ENCODE data around the gene HSD11B1L. TPM values are rescaled to one million over a fixed set of nuclear protein-coding genes. Genes with fewer than 3 reads are reported as not detected.

Gene HSD11B1L
- total and polyA plus RNA-seq, 2 donors (not counting 1 experiment from before 2014, with no cell fraction given), result 1.8 to 4.6 TPM

DNA sequence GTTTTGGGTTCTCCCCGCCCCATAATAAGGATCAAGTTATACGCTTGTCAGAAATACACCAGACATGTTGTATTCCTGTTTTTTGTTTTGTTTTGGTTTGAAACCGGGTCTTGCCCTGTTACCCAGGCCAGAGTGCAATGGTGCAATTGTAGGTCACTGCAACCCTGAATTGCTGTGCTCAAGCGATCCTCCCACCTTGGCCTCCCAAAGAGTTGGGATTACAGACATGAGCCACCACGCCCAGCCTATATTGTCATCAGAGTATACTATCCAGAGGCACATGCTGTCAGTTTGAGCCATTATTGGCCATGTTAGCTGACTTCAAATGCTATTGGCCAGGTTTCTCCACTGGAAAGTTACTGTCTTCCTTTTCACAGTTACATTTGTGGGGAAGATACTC is 48.2 kb upstream of the HSD11B1L start:
- Histone ChIP-seq H3K36me3 (replicated peaks in 1 of 2; ENCODE audit: control extremely low read depth in 1 of 2, control insufficient read depth in 1 of 2, extremely low read depth in 1 of 2, insufficient read depth in 2 of 2, low read length in 1 of 2) (peaks cover 9 to 53% of the 10 kb centered on the region in 2 experiments), H3K4me3 (ENCODE audit: control extremely low read depth in 1 of 5, extremely low read depth in 1 of 5, insufficient read depth in 1 of 5, low read depth in 2 of 5, low read length in 4 of 5) (no peak overlapping the region)
- no peak overlapping the region for H3K27ac Mint-ChIP-seq

DNA sequence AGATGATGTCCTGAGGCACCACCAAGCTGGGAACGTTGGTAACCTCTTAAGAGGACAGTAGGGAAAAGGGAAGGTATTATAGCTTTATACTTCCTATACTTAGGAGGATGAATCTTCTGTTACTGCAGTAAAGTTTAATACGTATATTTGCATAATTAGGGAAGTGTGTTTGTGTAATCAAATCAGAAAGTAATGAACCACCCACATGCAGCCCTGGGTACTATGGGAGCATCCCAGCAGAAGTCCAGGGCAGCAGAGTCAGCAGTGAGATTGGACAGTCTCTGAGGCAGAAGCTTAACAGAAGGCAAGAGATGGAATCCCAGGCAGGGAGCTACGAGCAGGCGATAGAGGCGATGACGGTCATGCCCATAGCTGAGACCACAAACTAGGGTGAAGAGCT is 45.4 kb upstream of the HSD11B1L start:
- ChIA-PET CTCF (no interaction called here), POLR2A (no interaction called here)
- DNase-seq (no peak), ATAC-seq (ENCODE audit: low read depth) (no peak)
- H3K36me3 ChIP-seq (replicated peaks in 1 of 2; ENCODE audit: control extremely low read depth in 1 of 2, control insufficient read depth in 1 of 2, extremely low read depth in 1 of 2, insufficient read depth in 2 of 2, low read length in 1 of 2), result peaks cover 6 to 29% of the 10 kb centered on the region in 2 experiments
- H3K27ac ChIP-seq (ENCODE audit: low read length in 2 of 2), result no peak overlapping the region
- H3K4me3 Mint-ChIP-seq, result no peak overlapping the region
- no peak overlapping the region for H3K27ac Mint-ChIP-seq
- WGBS (ENCODE audit: insufficient coverage), result 100% methylated on average over 4 of the region's 6 CpGs
- TF ChIP-seq, protein P1, sequence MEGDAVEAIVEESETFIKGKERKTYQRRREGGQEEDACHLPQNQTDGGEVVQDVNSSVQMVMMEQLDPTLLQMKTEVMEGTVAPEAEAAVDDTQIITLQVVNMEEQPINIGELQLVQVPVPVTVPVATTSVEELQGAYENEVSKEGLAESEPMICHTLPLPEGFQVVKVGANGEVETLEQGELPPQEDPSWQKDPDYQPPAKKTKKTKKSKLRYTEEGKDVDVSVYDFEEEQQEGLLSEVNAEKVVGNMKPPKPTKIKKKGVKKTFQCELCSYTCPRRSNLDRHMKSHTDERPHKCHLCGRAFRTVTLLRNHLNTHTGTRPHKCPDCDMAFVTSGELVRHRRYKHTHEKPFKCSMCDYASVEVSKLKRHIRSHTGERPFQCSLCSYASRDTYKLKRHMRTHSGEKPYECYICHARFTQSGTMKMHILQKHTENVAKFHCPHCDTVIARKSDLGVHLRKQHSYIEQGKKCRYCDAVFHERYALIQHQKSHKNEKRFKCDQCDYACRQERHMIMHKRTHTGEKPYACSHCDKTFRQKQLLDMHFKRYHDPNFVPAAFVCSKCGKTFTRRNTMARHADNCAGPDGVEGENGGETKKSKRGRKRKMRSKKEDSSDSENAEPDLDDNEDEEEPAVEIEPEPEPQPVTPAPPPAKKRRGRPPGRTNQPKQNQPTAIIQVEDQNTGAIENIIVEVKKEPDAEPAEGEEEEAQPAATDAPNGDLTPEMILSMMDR (IDR thresholded peaks at IDR 0.05), result no peak
- TF ChIP-seq EZH2 (IDR thresholded peaks at IDR 0.05; ENCODE audit: borderline replicate concordance, insufficient read depth, low read depth, low read length, poor library complexity, severe bottlenecking), result no peak
- H3K9ac ChIP-seq (ENCODE audit: low read length), result no peak overlapping the region
- H3K27me3 ChIP-seq (replicated peaks in 1 of 4; ENCODE audit: control extremely low read depth in 1 of 4, control insufficient read depth in 3 of 4, insufficient read depth in 4 of 4, low read length in 3 of 4), result no peaks in the 10 kb centered on the region
- peaks cover 92% of the 10 kb centered on the region for H4K20me1 ChIP-seq (ENCODE audit: control insufficient read depth, insufficient read depth, low read length, poor library complexity, severe bottlenecking)
- H3K4me1 ChIP-seq (ENCODE audit: control insufficient read depth in 2 of 2, insufficient read depth in 2 of 2, low read length in 2 of 2), result peaks cover 0 to 10% of the 10 kb centered on the region in 2 donors
- H3K27me3 Mint-ChIP-seq, result no peaks in the 10 kb centered on the region
- peaks cover 98% of the 10 kb centered on the region for H3K79me2 ChIP-seq (ENCODE audit: control insufficient read depth, insufficient read depth, low read length)
- intact Hi-C loops (cut with micrococcal nuclease), result no loop called here
- peaks cover 45% of the 10 kb centered on the region for H3K4me1 Mint-ChIP-seq
- no peaks in the 10 kb centered on the region for H3K9me3 Mint-ChIP-seq (ENCODE audit: insufficient read depth)
- no peak overlapping the region for H3K4me3 ChIP-seq (ENCODE audit: control extremely low read depth in 1 of 5, extremely low read depth in 1 of 5, insufficient read depth in 1 of 5, low read depth in 2 of 5, low read length in 4 of 5)
- no peak overlapping the region for H3K4me2 ChIP-seq (replicated peaks; ENCODE audit: low read depth, low read length, poor library complexity, severe bottlenecking)
- H3K9me3 ChIP-seq (ENCODE audit: control extremely low read depth in 1 of 3, control insufficient read depth in 2 of 3, insufficient read depth in 1 of 3, low read length in 2 of 3), result no peaks in the 10 kb centered on the region
- no peak overlapping the region for H2AFZ ChIP-seq (ENCODE audit: insufficient read depth, low read depth, low read length, poor library complexity, severe bottlenecking)

More for the DNA sequence above, 48.2 kb upstream of the HSD11B1L start:
- Mint-ChIP-seq H3K9me3 (ENCODE audit: insufficient read depth) (no peaks in the 10 kb centered on the region), H3K27me3 (no peaks in the 10 kb centered on the region), H3K4me3 (no peak overlapping the region), H3K4me1 (peaks cover 62% of the 10 kb centered on the region)
- Histone ChIP-seq H3K4me2 (replicated peaks; ENCODE audit: low read depth, low read length, poor library complexity, severe bottlenecking) (no peak overlapping the region), H3K27me3 (replicated peaks in 1 of 4; ENCODE audit: control extremely low read depth in 1 of 4, control insufficient read depth in 3 of 4, insufficient read depth in 4 of 4, low read length in 3 of 4) (no peaks in the 10 kb centered on the region), H2AFZ (ENCODE audit: insufficient read depth, low read depth, low read length, poor library complexity, severe bottlenecking) (no peak overlapping the region), H3K4me1 (ENCODE audit: control insufficient read depth in 2 of 2, insufficient read depth in 2 of 2, low read length in 2 of 2) (peaks cover 25 to 34% of the 10 kb centered on the region in 2 donors), H4K20me1 (ENCODE audit: control insufficient read depth, insufficient read depth, low read length, poor library complexity, severe bottlenecking) (peaks cover 95% of the 10 kb centered on the region), H3K27ac (ENCODE audit: low read length in 2 of 2) (no peak overlapping the region), H3K79me2 (ENCODE audit: control insufficient read depth, insufficient read depth, low read length) (peaks cover 98% of the 10 kb centered on the region), H3K9me3 (ENCODE audit: control extremely low read depth in 1 of 3, control insufficient read depth in 2 of 3, insufficient read depth in 1 of 3, low read length in 2 of 3) (no peaks in the 10 kb centered on the region), H3K9ac (ENCODE audit: low read length) (no peak overlapping the region)
- WGBS (ENCODE audit: insufficient coverage), result 84% methylated on average over 3 of the region's 5 CpGs
- ChIA-PET POLR2A (no interaction called here), CTCF (no interaction called here)
- intact Hi-C loops (cut with micrococcal nuclease), result no loop called here
- no peak for ATAC-seq (ENCODE audit: low read depth)
- TF ChIP-seq EZH2 (IDR thresholded peaks at IDR 0.05; ENCODE audit: borderline replicate concordance, insufficient read depth, low read depth, low read length, poor library complexity, severe bottlenecking), result no peak
- TF ChIP-seq, protein P1 (IDR thresholded peaks at IDR 0.05), result no peak
- DNase-seq, result no peak
